GM12875 (cell line): ENCODE data around the gene TXNRD1.
"Not testable (repeated sequence)": the region's sequence is repeated elsewhere in the genome, so short reads cannot be mapped to it uniquely, and the experiment has no call there.

Experiments
- H3K4me3 ChIP-seq: one replicate; pipeline ENCODE4 v1.5.1; 2011; ENCODE audit warnings: low read depth, low read length, control low read depth
- CTCF ChIP-seq: IDR thresholded peaks from 2 replicates; pipeline ENCODE4 v1.5.1; 2011; ENCODE audit warnings: low read depth, mild to moderate bottlenecking, control low read depth, inconsistent platforms, low read length, moderate library complexity, borderline replicate concordance; ENCODE audit not compliant: insufficient read depth

The TXNRD1 gene

GRCh38 chr12:104317538-104318210 is 102.1 kb downstream of the TXNRD1 start:
- TF ChIP-seq CTCF = no peak
- no peak overlapping the region for H3K4me3 ChIP-seq

- no peak overlapping the region for H3K4me3 ChIP-seq
- no peak for TF ChIP-seq CTCF
Observed at GRCh38 chr12:104319028-104319427, 103.4 kb downstream of the TXNRD1 start.

GRCh38 chr12:104319918-104320626 is 104.5 kb downstream of the TXNRD1 start:
- H3K4me3 ChIP-seq = no peak overlapping the region
- TF ChIP-seq CTCF = no peak

GRCh38 chr12:104320627-104321024 is 105.0 kb downstream of the TXNRD1 start:
- TF ChIP-seq CTCF = no peak
- H3K4me3 ChIP-seq = no peak overlapping the region

GRCh38 chr12:104321949-104322348 is 106.4 kb downstream of the TXNRD1 start:
- no peak for TF ChIP-seq CTCF
- H3K4me3 ChIP-seq = no peak overlapping the region

- not testable (repeated sequence) for H3K4me3 ChIP-seq
Observed at GRCh38 chr12:104322533-104322932, 107.0 kb downstream of the TXNRD1 start.

- TF ChIP-seq CTCF = no peak
- H3K4me3 ChIP-seq = no peak overlapping the region
Observed at GRCh38 chr12:104323899-104324298, 108.3 kb downstream of the TXNRD1 start.

- not testable (repeated sequence) for H3K4me3 ChIP-seq
Observed at GRCh38 chr12:104328278-104328677, 112.7 kb downstream of the TXNRD1 start.
